OCI-LY1 (cell line): ENCODE data around the gene B3GNT5.

ENCODE experiments used
- H2AFZ ChIP-seq: fragments of 200-600 bp; sonication (generic), shearing (Covaris generic); 2 replicates; pipeline ENCODE4 v1.6.0; 2014; ENCODE audit warnings: antibody characterized with exemption, mild to moderate bottlenecking, low read length
- H3F3A ChIP-seq: fragments of 200-600 bp; sonication (generic), shearing (Covaris generic); 2 replicates; pipeline ENCODE4 v1.6.0; 2014; ENCODE audit warnings: mild to moderate bottlenecking, antibody characterized with exemption, low read length, moderate library complexity; ENCODE audit not compliant: insufficient read depth
- H3K27ac ChIP-seq: fragments of 200-600 bp; sonication (generic); 2 replicates; pipeline ENCODE4 v1.5.1; 2014; ENCODE audit warnings: low read length, mixed run types, mild to moderate bottlenecking, low read depth; ENCODE audit not compliant: poor library complexity, severe bottlenecking
- H3K27me3 ChIP-seq: fragments of 200-600 bp; sonication (generic); 2 replicates; pipeline ENCODE4 v1.6.0; 2014; ENCODE audit warnings: antibody characterized with exemption, mild to moderate bottlenecking, low read length, moderate library complexity; ENCODE audit not compliant: insufficient read depth
- H3K36me3 ChIP-seq: fragments of 200-600 bp; sonication (generic); 2 replicates; pipeline ENCODE4 v1.6.1; 2014; ENCODE audit warnings: mild to moderate bottlenecking, antibody characterized with exemption, low read length, moderate library complexity, mixed read lengths; ENCODE audit not compliant: insufficient read depth
- H3K4me1 ChIP-seq: fragments of 200-600 bp; sonication (generic); 2 replicates; pipeline ENCODE4 v1.5.1; 2014; ENCODE audit warnings: mild to moderate bottlenecking, low read length, moderate library complexity; ENCODE audit not compliant: insufficient read depth, severe bottlenecking
- H3K4me2 ChIP-seq: fragments of 200-600 bp; sonication (generic), shearing (Covaris generic); 2 replicates; pipeline ENCODE4 v1.6.1; 2014; ENCODE audit warnings: low read length
- H3K4me3 ChIP-seq: fragments of 200-600 bp; sonication (generic); 2 replicates; pipeline ENCODE4 v1.5.1; 2014; ENCODE audit warnings: low read length, low read depth, mild to moderate bottlenecking, mixed read lengths; ENCODE audit not compliant: poor library complexity, severe bottlenecking
- H3K79me2 ChIP-seq: fragments of 200-600 bp; shearing (Covaris generic); 2 replicates; pipeline ENCODE4 v1.6.1; 2016; ENCODE audit warnings: mixed run types, low read length, mixed read lengths; ENCODE audit not compliant: insufficient read depth
- H3K9ac ChIP-seq: fragments of 200-600 bp; sonication (generic), shearing (Covaris generic); 2 replicates; pipeline ENCODE4 v1.6.1; 2014; ENCODE audit warnings: mild to moderate bottlenecking, low read length, mixed read lengths
- H3K9me2 ChIP-seq: fragments of 200-600 bp; sonication (generic), shearing (Covaris generic); 2 replicates; pipeline ENCODE4 v1.6.1; 2014; ENCODE audit warnings: low read depth, mild to moderate bottlenecking, low read length, mixed read lengths
- H3K9me3 ChIP-seq: fragments of 200-600 bp; shearing (Covaris generic); 2 replicates; pipeline ENCODE4 v1.6.1; 2014; ENCODE audit warnings: low read length, mixed read lengths
- H4K20me1 ChIP-seq: fragments of 200-600 bp; sonication (generic), shearing (Covaris generic); 2 replicates; pipeline ENCODE4 v1.6.0; 2016; ENCODE audit warnings: mild to moderate bottlenecking, low read length; ENCODE audit not compliant: insufficient read depth
- EZH2 ChIP-seq: fragments of 200-600 bp; sonication (generic), shearing (Covaris generic); IDR thresholded peaks from 2 replicates; pipeline ENCODE4 v1.8.0; 2017; ENCODE audit warnings: borderline replicate concordance, mixed run types, mild to moderate bottlenecking, antibody characterized with exemption, low read length, moderate library complexity, mixed read lengths
- TF ChIP-seq, protein P1 (sequence below): fragments of 200-600 bp; sonication (generic), shearing (Covaris generic); IDR thresholded peaks from 2 replicates; pipeline ENCODE4 v1.5.1; 2017; ENCODE audit warnings: mild to moderate bottlenecking, antibody characterized with exemption, low read length, moderate library complexity, mixed read lengths

B3GNT5 gene

GRCh38 chr3:183208800-183209199 is 44.3 kb upstream of the B3GNT5 start:
- Histone ChIP-seq H3K36me3 (no peaks in the 10 kb centered on the region), H3K79me2 (no peaks in the 10 kb centered on the region), H4K20me1 (no peaks in the 10 kb centered on the region), H3K4me1 (no peaks in the 10 kb centered on the region), H3K27me3 (no peaks in the 10 kb centered on the region; the same call in 1 of the 2 replicates), H3K4me3 (no peak overlapping the region), H3K9ac (no peak overlapping the region), H3F3A (no peaks in the 10 kb centered on the region), H3K9me3 (peaks cover 4% of the 10 kb centered on the region), H3K4me2 (no peak overlapping the region), H3K27ac (no peak overlapping the region), H3K9me2 (no peaks in the 10 kb centered on the region), H2AFZ (no peak overlapping the region)
- TF ChIP-seq, protein P1, sequence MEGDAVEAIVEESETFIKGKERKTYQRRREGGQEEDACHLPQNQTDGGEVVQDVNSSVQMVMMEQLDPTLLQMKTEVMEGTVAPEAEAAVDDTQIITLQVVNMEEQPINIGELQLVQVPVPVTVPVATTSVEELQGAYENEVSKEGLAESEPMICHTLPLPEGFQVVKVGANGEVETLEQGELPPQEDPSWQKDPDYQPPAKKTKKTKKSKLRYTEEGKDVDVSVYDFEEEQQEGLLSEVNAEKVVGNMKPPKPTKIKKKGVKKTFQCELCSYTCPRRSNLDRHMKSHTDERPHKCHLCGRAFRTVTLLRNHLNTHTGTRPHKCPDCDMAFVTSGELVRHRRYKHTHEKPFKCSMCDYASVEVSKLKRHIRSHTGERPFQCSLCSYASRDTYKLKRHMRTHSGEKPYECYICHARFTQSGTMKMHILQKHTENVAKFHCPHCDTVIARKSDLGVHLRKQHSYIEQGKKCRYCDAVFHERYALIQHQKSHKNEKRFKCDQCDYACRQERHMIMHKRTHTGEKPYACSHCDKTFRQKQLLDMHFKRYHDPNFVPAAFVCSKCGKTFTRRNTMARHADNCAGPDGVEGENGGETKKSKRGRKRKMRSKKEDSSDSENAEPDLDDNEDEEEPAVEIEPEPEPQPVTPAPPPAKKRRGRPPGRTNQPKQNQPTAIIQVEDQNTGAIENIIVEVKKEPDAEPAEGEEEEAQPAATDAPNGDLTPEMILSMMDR: no peak
- TF ChIP-seq EZH2: no peak

DNA sequence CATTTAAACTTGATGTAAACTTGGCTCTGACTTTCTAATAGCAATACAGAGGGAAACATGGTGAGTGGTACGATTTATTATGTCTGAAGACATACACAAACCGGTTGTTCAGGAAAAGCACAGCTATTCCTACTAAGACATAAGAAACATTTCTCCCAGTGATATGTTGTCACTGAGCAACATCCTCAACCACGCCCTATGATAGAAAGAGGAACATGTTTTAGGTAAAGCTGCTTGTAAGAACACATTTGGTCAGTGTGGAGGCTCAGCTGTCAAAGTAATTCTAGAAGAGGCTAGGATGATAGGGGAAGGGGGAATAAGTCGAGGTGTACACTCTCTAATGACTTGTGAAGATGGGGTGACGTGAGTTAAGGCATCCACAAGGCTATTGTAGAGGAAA is 42.7 kb upstream of the B3GNT5 start:
- no peaks in the 10 kb centered on the region for H3K4me1 ChIP-seq
- H3F3A ChIP-seq: no peaks in the 10 kb centered on the region
- no peak for TF ChIP-seq EZH2
- TF ChIP-seq, protein P1: no peak
- H3K27ac ChIP-seq: no peak overlapping the region
- H2AFZ ChIP-seq: no peak overlapping the region
- H3K4me3 ChIP-seq: no peak overlapping the region
- no peak overlapping the region for H3K9ac ChIP-seq
- no peaks in the 10 kb centered on the region for H3K9me3 ChIP-seq
- no peaks in the 10 kb centered on the region; the same call in 1 of the 2 replicates for H3K27me3 ChIP-seq
- H4K20me1 ChIP-seq: no peaks in the 10 kb centered on the region
- no peaks in the 10 kb centered on the region for H3K36me3 ChIP-seq
- H3K9me2 ChIP-seq: no peaks in the 10 kb centered on the region
- no peaks in the 10 kb centered on the region for H3K79me2 ChIP-seq
- H3K4me2 ChIP-seq: no peak overlapping the region

DNA sequence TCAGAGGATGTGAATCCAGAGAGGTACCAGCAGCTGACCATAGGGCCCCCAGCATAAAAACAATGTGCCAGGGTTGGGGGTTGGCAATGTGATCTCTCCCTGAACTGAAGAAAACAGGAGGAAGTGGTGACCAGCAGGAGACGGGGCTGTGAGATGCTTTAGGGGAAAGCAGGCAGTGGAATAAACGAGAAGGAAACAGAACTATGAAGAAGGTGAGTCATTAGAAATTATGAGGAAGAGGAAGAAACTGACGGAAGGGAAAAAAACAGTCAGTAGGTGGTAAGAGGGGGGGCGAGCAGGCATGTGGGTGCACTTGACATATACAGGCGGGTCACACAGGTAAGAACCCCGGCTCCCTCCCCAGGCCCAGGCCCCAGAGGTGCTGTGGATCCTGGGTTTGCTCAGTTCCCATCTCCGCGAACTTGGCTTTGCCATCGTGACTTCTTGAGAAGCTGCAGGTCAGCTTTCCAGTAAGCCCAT is 42.2 kb upstream of the B3GNT5 start:
- Histone ChIP-seq H3K79me2 (no peaks in the 10 kb centered on the region), H3K4me2 (no peak overlapping the region), H3K9me3 (no peaks in the 10 kb centered on the region), H3K27me3 (no peaks in the 10 kb centered on the region; the same call in 1 of the 2 replicates), H3K4me1 (no peaks in the 10 kb centered on the region), H3K9me2 (no peaks in the 10 kb centered on the region), H2AFZ (no peak overlapping the region), H3K9ac (no peak overlapping the region), H4K20me1 (no peaks in the 10 kb centered on the region), H3K27ac (no peak overlapping the region), H3K36me3 (no peaks in the 10 kb centered on the region), H3F3A (no peaks in the 10 kb centered on the region), H3K4me3 (no peak overlapping the region)
- TF ChIP-seq, protein P1: no peak
- no peak for TF ChIP-seq EZH2
